HepG2 (cell line): ENCODE measurements around the gene DAB1. TPM values are rescaled to one million over a fixed set of nuclear protein-coding genes. Genes with fewer than 3 reads are reported as not detected.

Experiments used
- AHDC1 ChIP-seq: sonication (generic); formaldehyde crosslinking; IDR thresholded peaks from 2 replicates; pipeline ENCODE4 v1.5.1; 2020; ENCODE audit warnings: mild to moderate bottlenecking, missing genetic modification reagents, borderline replicate concordance
- ARHGAP35 ChIP-seq: sonication (generic); formaldehyde crosslinking; IDR thresholded peaks from 2 replicates; pipeline ENCODE4 v1.9.0; 2022; ENCODE audit warnings: mild to moderate bottlenecking, inconsistent platforms, moderate library complexity, missing genetic modification reagents, borderline replicate concordance
- E2F5 ChIP-seq: sonication (generic); formaldehyde crosslinking; conservative IDR thresholded peaks from 2 replicates; pipeline ENCODE4 v1.4.0; 2020; ENCODE audit warnings: missing genetic modification reagents
- FOSL2 ChIP-seq: sonication (generic); formaldehyde crosslinking; IDR thresholded peaks from 2 replicates; pipeline ENCODE4 v1.4.0; 2020; ENCODE audit warnings: missing genetic modification reagents
- FOXK1 ChIP-seq: sonication (generic); formaldehyde crosslinking; IDR thresholded peaks from 2 replicates; pipeline ENCODE4 v1.4.0; 2020; ENCODE audit warnings: low read depth, missing genetic modification reagents, borderline replicate concordance
- HNRNPUL1 ChIP-seq: fragments of 200-400 bp; formaldehyde crosslinking; IDR thresholded peaks from 2 replicates; pipeline ENCODE4 v1.6.1; 2017; ENCODE audit warnings: low read depth, mild to moderate bottlenecking, low read length, moderate library complexity
- JUND ChIP-seq: sonication (generic); formaldehyde crosslinking; IDR thresholded peaks from 2 replicates; pipeline ENCODE4 v1.8.0; 2022; ENCODE audit warnings: mild to moderate bottlenecking, missing genetic modification reagents
- MAX ChIP-seq: IDR thresholded peaks from 2 replicates; pipeline ENCODE4 v1.6.1; 2012; ENCODE audit warnings: inconsistent platforms
- MNT ChIP-seq: fragments of 450-650 bp; IDR thresholded peaks from 2 replicates; pipeline ENCODE4 v1.6.1; 2016
- RXRB ChIP-seq: IDR thresholded peaks from 2 replicates; pipeline ENCODE4 v1.6.1; 2016; ENCODE audit warnings: borderline replicate concordance, missing genetic modification reagents, missing compliant biosample characterization
- SOX6 ChIP-seq, 2 experiments: fragments of 450-650 bp in 1 of 2; sonication (generic) in 1 of 2; formaldehyde crosslinking in 1 of 2; IDR thresholded peaks; 2 replicates each; pipeline versions ENCODE4 v1.4.0 to v1.6.1; 2017 to 2020; ENCODE audit warnings: antibody characterized with exemption in 1 of 2, mild to moderate bottlenecking in 1 of 2, missing genetic modification reagents in 1 of 2
- THYN1 ChIP-seq: sonication (generic); formaldehyde crosslinking; IDR thresholded peaks from 2 replicates; pipeline ENCODE4 v1.8.1; 2023; ENCODE audit warnings: low read depth, mild to moderate bottlenecking, moderate library complexity, missing genetic modification reagents, borderline replicate concordance
- TRIM24 ChIP-seq: sonication (generic); formaldehyde crosslinking; IDR thresholded peaks from 2 replicates; pipeline ENCODE4 v1.8.0; 2022; ENCODE audit warnings: mild to moderate bottlenecking, missing genetic modification reagents
- ZMYM3 ChIP-seq: sonication (generic); formaldehyde crosslinking; IDR thresholded peaks from 2 replicates; pipeline ENCODE4 v1.5.1; 2020; ENCODE audit warnings: mild to moderate bottlenecking, missing genetic modification reagents
- ZNF292 ChIP-seq: sonication (generic); formaldehyde crosslinking; IDR thresholded peaks from 2 replicates; pipeline ENCODE4 v1.8.1; 2022; ENCODE audit warnings: mild to moderate bottlenecking, low read depth, missing genetic modification reagents, borderline replicate concordance
- ZNF331 ChIP-seq: sonication (generic); formaldehyde crosslinking; IDR thresholded peaks from 2 replicates; pipeline ENCODE4 v1.4.0; 2020; ENCODE audit warnings: missing genetic modification reagents
- ZNF441 ChIP-seq: sonication (generic); formaldehyde crosslinking; IDR thresholded peaks from 2 replicates; pipeline ENCODE4 v1.7.0; 2021; ENCODE audit warnings: missing genetic modification reagents, borderline replicate concordance
- ZNF569 ChIP-seq: sonication (generic); formaldehyde crosslinking; IDR thresholded peaks from 2 replicates; pipeline ENCODE4 v1.5.0; 2020; ENCODE audit warnings: mild to moderate bottlenecking, missing genetic modification reagents, moderate library complexity, borderline replicate concordance
- ZNF674 ChIP-seq: sonication (generic); formaldehyde crosslinking; IDR thresholded peaks from 2 replicates; pipeline ENCODE4 v1.5.0; 2020; ENCODE audit warnings: low read depth, mild to moderate bottlenecking, missing genetic modification reagents
- ZNF780A ChIP-seq: sonication (generic); formaldehyde crosslinking; IDR thresholded peaks from 2 replicates; pipeline ENCODE4 v1.8.0; 2022; ENCODE audit warnings: mild to moderate bottlenecking, missing genetic modification reagents, moderate library complexity
- polyA plus RNA-seq, 8 experiments: library from polyadenylated mRNA; depleted of rRNA in 3 of 8; stranded (reverse) in 7 of 8; unstranded in 1 of 8; fragments of >200 nt; fragmentation: Illumina TruSeq in 4 of 8; extraction: Trizol in 4 of 8; gene quantifications; 2 replicates each; pipeline versions ENCODE4 v1.2.1 to v1.2.3, GENCODE V29; 2011 to 2016; ENCODE audit warnings: low read depth in 4 of 8, missing spikeins in 1 of 8, mixed read lengths in 1 of 8; ENCODE audit not compliant: insufficient read depth in 1 of 8
- total RNA-seq, 5 experiments: library from RNA; depleted of rRNA; stranded (reverse); fragments of >200 nt; fragmentation: Illumina TruSeq; extraction: Trizol; gene quantifications; 2 replicates each; pipeline ENCODE4 v1.2.3, GENCODE V29; 2016; ENCODE audit warnings: low read depth in 1 of 5
- TF ChIP-seq, protein P1 (sequence below): sonication (generic); IDR thresholded peaks from 2 replicates; pipeline ENCODE4 v1.6.1; 2016; ENCODE audit warnings: low read depth, borderline replicate concordance

DAB1 gene
- total and polyA plus RNA-seq, 2 of the 13 experiments (the other 11 are each of a cell fraction or from before 2014, with no cell fraction given), result 0.04 to 0.13 TPM

GRCh38 chr1:57278558-57278957 is 145.3 kb downstream of the DAB1 start (continued):
- TF ChIP-seq ZNF441 (CRISPR knock-in tag) (peak; percentile 81), ZNF674 (no peak), ZNF569 (CRISPR knock-in tag) (no peak), ZNF780A (CRISPR knock-in tag) (no peak), FOXK1 (CRISPR knock-in tag) (peak; percentile 61; the same call in 1 of the 2 replicates), ZNF292 (CRISPR knock-in tag) (peak; percentile 94; the same call in 1 of the 2 replicates), THYN1 (CRISPR knock-in tag) (no peak), FOSL2 (CRISPR knock-in tag) (peak; percentile 84), MAX (peak; percentile 40; the same call in 1 of the 2 replicates), ZNF331 (CRISPR knock-in tag) (peak; percentile 49; the same call in 1 of the 2 replicates), ZMYM3 (CRISPR knock-in tag) (peak; percentile 94), SOX6 (IDR thresholded peaks at IDR 0.05) (no peak), SOX6 (CRISPR knock-in tag; IDR thresholded peaks at IDR 0.05) (peak; percentile 94), MNT (no peak), RXRB (peak; percentile 35; the same call in 1 of the 2 replicates), HNRNPUL1 (no peak), E2F5 (CRISPR knock-in tag) (no peak), ARHGAP35 (no peak), JUND (peak; percentile 31; the same call in 1 of the 2 replicates), AHDC1 (CRISPR knock-in tag) (0 out of 2 replicates have a peak, but pooled peaks have one; percentile 32), TRIM24 (CRISPR knock-in tag) (0 out of 2 replicates have a peak, but pooled peaks have one; percentile 29)
- TF ChIP-seq, protein P1, sequence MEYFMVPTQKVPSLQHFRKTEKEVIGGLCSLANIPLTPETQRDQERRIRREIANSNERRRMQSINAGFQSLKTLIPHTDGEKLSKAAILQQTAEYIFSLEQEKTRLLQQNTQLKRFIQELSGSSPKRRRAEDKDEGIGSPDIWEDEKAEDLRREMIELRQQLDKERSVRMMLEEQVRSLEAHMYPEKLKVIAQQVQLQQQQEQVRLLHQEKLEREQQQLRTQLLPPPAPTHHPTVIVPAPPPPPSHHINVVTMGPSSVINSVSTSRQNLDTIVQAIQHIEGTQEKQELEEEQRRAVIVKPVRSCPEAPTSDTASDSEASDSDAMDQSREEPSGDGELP, result no peak
